Measurements from ENCODE around the gene KRTAP4-3. TPM values are rescaled to one million over a fixed set of nuclear protein-coding genes. Genes with fewer than 3 reads are reported as not detected.
A peak's percentile ranks its signal among the peaks of the same experiment; 100 is the strongest.
"Not testable (repeated sequence)": the region's sequence is repeated elsewhere in the genome, so short reads cannot be mapped to it uniquely, and the experiment has no call there.

The KRTAP4-3 gene
- total and polyA plus RNA-seq, 2 donors from 2014 or later: not detected

GRCh38 chr17:41167561-41167960, 460 bp downstream of the KRTAP4-3 start:
- intact Hi-C loops (cut with DNase I): no loop called here
- no peak for FAIRE-seq
- Histone ChIP-seq H3K9me3 (ENCODE audit: control insufficient read depth in 2 of 3, insufficient read depth in 1 of 3, low read length in 3 of 3) (no peaks in the 10 kb centered on the region), H3K27me3 (ENCODE audit: control insufficient read depth, insufficient read depth, low read length) (no peaks in the 10 kb centered on the region), H3K27ac (ENCODE audit: low read depth in 2 of 2, low read length in 2 of 2) (no peak overlapping the region), H3K36me3 (ENCODE audit: control insufficient read depth in 2 of 3, insufficient read depth in 3 of 3, low read length in 3 of 3) (no peaks in the 10 kb centered on the region), H3K9ac (ENCODE audit: low read length in 3 of 3) (no peak overlapping the region), H3K4me1 (ENCODE audit: control insufficient read depth in 2 of 3, insufficient read depth in 2 of 3, low read depth in 1 of 3, low read length in 3 of 3) (no peaks in the 10 kb centered on the region), H3K4me3 (ENCODE audit: low read length in 3 of 3) (no peak overlapping the region)
- no peak for TF ChIP-seq CTCF (IDR thresholded peaks at IDR 0.05; ENCODE audit: borderline replicate concordance, extremely low read depth, insufficient read depth)
- DNase-seq: peak in 1 of 5 donors; percentile 52

GRCh38 chr17:41163828-41164227, 4.2 kb downstream of the KRTAP4-3 start:
- no peak for TF ChIP-seq CTCF (IDR thresholded peaks at IDR 0.05; ENCODE audit: borderline replicate concordance, extremely low read depth, insufficient read depth)
- no peak overlapping the region for H3K9ac ChIP-seq (ENCODE audit: low read length in 3 of 3)
- H3K27ac ChIP-seq (ENCODE audit: low read depth in 2 of 2, low read length in 2 of 2): no peak overlapping the region
- DNase-seq: no peak
- H3K36me3 ChIP-seq (ENCODE audit: control insufficient read depth in 2 of 3, insufficient read depth in 3 of 3, low read length in 3 of 3): no peaks in the 10 kb centered on the region
- FAIRE-seq: no peak
- H3K27me3 ChIP-seq (ENCODE audit: control insufficient read depth, insufficient read depth, low read length): no peaks in the 10 kb centered on the region
- intact Hi-C loops (cut with DNase I): no loop called here
- H3K4me1 ChIP-seq (ENCODE audit: control insufficient read depth in 2 of 3, insufficient read depth in 2 of 3, low read depth in 1 of 3, low read length in 3 of 3): no peaks in the 10 kb centered on the region
- no peak overlapping the region for H3K4me3 ChIP-seq (ENCODE audit: low read length in 3 of 3)
- H3K9me3 ChIP-seq (ENCODE audit: control insufficient read depth in 2 of 3, insufficient read depth in 1 of 3, low read length in 3 of 3): no peaks in the 10 kb centered on the region

- TF ChIP-seq CTCF (IDR thresholded peaks at IDR 0.05; ENCODE audit: borderline replicate concordance, extremely low read depth, insufficient read depth): no peak
- Histone ChIP-seq H3K9me3 (ENCODE audit: control insufficient read depth in 2 of 3, insufficient read depth in 1 of 3, low read length in 3 of 3) (no peaks in the 10 kb centered on the region), H3K27me3 (ENCODE audit: control insufficient read depth, insufficient read depth, low read length) (no peaks in the 10 kb centered on the region), H3K27ac (ENCODE audit: low read depth in 2 of 2, low read length in 2 of 2) (no peak within 1 kb of the TSS), H3K36me3 (ENCODE audit: control insufficient read depth in 2 of 3, insufficient read depth in 3 of 3, low read length in 3 of 3) (no peaks in the 10 kb centered on the region), H3K4me3 (ENCODE audit: low read length in 3 of 3) (no peak within 1 kb of the TSS), H3K9ac (ENCODE audit: low read length in 3 of 3) (no peak within 1 kb of the TSS), H3K4me1 (ENCODE audit: control insufficient read depth in 2 of 3, insufficient read depth in 2 of 3, low read depth in 1 of 3, low read length in 3 of 3) (no peaks in the 10 kb centered on the region)
- no peak for FAIRE-seq
- DNase-seq: no peak
- intact Hi-C loops (cut with DNase I): no loop called here
Observed at GRCh38 chr17:41160648-41161047, 7.4 kb downstream of the KRTAP4-3 start, which contains the start of gene KRTAP4-4. KRTAP4-4 (minus strand) TSS chr17:41160748; CDS start chr17:41160691, 57 bp downstream.

GRCh38 chr17:41160190-41160589, 7.8 kb downstream of the KRTAP4-3 start:
- FAIRE-seq; H3K27ac ChIP-seq (ENCODE audit: low read depth in 2 of 2, low read length in 2 of 2); H3K9me3 ChIP-seq (ENCODE audit: control insufficient read depth in 2 of 3, insufficient read depth in 1 of 3, low read length in 3 of 3); H3K9ac ChIP-seq (ENCODE audit: low read length in 3 of 3); H3K4me3 ChIP-seq (ENCODE audit: low read length in 3 of 3); H3K4me1 ChIP-seq (ENCODE audit: control insufficient read depth in 2 of 3, insufficient read depth in 2 of 3, low read depth in 1 of 3, low read length in 3 of 3); intact Hi-C loops (cut with DNase I); H3K27me3 ChIP-seq (ENCODE audit: control insufficient read depth, insufficient read depth, low read length); H3K36me3 ChIP-seq (ENCODE audit: control insufficient read depth in 2 of 3, insufficient read depth in 3 of 3, low read length in 3 of 3): not testable (repeated sequence)
- DNase-seq: peak in 1 of 5 donors; percentile 35
